Right lung (tissue), 5 donors: ENCODE measurements around the gene FRMPD1. TPM values are rescaled to one million over a fixed set of nuclear protein-coding genes. Genes with fewer than 3 reads are reported as not detected.
"Not testable (repeated sequence)": the region's sequence is repeated elsewhere in the genome, so short reads cannot be mapped to it uniquely, and the experiment has no call there.

Experiments used
- DNase-seq, 2 donors: peaks; one replicate each; pipeline ENCODE4 v3.0.0-alpha.2; 2013
- polyA plus RNA-seq, 5 donors: library from polyadenylated mRNA; unstranded; fragments of 120-200 nt; gene quantifications; one replicate each; pipeline versions ENCODE4 v1.2.1 to v1.2.3, GENCODE V29; 2013; ENCODE audit warnings: inconsistent platforms in 1 of 5, low replicate concordance in 1 of 5; ENCODE audit not compliant: insufficient read length in 5 of 5, insufficient read depth in 1 of 5

The FRMPD1 gene
- polyA plus RNA-seq, 5 donors = 0.05 to 0.74 (median 0.14) TPM

GRCh38 chr9:37732086-37732741 is 81.5 kb downstream of the FRMPD1 start:
- DNase-seq = no peak

GRCh38 chr9:37732952-37733351 is 82.2 kb downstream of the FRMPD1 start:
- no peak for DNase-seq

DNA sequence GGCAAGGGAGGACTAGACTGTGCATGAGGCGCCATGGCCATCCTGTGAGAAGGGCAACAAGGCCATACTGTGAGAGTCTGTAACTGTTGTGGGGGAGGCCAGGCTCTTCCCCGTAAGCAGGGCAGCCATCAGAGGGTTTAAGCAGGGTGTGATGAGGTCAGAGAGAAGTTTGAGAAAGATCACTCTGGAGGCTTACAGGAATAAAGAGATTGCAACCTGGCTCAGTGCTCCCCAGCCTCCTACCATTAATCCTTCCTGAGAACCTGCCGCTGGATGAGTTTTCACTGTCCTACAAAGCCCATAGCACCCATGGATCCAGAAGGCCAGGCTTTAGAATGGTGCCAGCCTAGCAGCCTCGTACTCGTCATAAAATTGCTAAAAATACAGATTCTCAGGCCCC is 88.5 kb downstream of the FRMPD1 start:
- no peak for DNase-seq

DNA sequence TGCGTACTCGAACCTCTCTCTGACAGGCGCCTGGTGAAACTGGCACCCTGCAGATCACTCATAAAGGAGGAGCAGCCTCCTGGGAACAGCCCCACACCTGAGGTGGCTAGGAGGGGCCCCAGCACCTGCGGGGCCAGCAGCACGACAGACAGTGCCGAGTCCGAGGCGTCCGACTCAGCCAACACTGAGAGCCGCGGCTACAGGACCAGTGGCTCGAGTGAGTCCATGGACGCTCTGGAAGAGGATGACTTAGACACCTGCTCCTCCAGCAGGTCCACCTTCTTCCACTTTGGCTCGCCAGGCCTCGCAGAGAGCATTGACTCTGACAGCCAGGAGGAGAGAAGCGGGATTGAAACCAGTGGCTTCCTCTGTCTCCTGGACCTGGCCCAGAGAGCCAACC is 89.4 kb downstream of the FRMPD1 start:
- no peak for DNase-seq

DNA sequence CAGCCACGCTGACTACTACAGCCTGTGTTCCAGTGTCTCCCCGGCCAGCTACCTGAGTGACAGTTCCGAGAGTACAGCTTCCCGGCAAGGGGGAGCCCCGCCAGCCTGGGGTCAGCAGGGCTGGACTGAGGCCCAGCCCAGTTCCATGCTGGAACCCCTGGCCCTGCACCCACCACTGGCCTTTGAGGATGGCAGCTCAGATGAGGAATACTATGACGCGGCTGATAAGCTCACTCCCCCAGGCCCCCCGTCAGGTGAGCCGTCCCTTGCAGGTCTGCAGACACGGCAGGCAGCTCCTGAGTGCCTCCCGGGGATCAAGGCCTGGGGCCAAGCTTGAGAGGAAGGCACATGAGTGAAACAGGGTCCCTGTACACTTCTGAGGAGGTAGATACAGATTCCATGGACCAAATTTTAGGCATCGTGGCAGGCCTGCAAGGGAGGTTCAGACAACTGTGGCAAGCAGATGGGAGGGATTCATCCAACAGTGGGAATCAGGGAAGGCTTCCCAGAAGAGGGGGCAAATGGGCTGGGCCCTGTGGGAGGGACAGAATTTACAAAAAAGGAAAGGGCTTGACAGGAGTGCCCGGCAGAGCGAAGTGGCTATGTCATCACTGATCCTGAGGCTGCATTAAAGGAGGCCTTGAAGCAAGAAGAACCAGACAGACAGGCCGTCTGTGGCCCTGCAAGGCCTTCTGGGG is 90.0 kb downstream of the FRMPD1 start:
- no peak for DNase-seq

DNA sequence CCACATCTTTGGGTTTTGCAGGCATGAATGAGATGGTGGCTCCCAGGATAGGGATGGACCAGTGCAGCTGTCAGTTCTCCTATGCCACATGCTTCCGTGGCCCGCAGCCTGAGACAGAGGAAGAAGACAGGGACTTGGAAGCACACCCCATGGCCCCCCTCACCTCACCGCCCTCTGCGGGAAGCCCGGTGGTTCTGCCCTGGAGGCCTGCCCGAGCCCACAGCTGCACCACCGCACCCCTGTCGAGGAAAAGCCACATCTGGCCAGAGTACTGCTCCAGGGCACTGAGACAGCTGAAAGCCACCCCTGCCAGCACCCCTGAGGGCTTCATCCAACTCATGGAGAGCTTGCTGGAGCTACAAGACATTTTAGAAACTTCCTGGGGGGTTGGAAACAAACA is 95.2 kb downstream of the FRMPD1 start:
- DNase-seq = no peak

- DNase-seq = no peak
Observed at GRCh38 chr9:37746448-37747270, 95.9 kb downstream of the FRMPD1 start.

GRCh38 chr9:37747271-37747753 is 96.6 kb downstream of the FRMPD1 start:
- DNase-seq = peak; percentile 25 to 32

DNA sequence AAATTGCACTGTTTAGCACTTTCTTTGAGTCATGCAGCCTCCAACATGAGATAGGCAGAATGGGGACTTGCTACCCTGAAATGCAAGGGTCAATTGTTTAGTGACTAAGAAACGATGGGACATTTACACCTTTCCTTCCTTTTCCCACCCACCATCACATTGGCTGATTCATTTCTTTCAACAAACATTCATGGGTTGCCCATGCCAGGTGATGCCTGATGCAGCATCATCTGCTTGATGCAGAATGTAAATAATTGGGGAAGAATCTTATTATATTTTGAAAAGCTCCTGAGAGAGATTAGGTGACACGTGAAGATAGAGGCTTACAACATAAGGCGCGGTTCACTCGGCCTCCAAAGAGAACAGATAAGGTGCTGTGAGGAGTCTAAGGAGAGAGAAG is 98.4 kb downstream of the FRMPD1 start:
- DNase-seq = no peak

- DNase-seq = no peak
Observed at GRCh38 chr9:37751186-37751585, 100.4 kb downstream of the FRMPD1 start.

DNA sequence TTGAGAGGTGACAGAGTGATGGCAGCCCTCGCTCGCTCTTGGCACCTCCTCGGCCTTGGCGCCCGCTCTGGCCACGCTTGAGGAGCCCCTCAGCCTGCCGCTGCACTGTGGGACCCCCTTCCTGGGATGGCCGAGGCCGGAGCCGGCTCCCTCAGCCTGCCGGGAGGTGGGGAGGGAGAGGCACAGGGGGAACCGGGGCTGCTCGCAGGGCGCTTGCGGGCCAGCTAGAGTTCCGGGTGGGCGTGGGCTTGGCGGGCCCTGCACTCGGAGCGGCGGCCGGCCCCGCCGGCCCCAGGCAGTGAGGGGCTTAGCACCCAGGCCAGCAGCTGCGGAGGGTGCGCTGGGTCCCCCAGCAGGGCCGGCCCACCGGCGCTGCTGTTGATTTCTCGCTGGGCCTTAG is 101.0 kb downstream of the FRMPD1 start:
- DNase-seq = not testable (repeated sequence)

DNA sequence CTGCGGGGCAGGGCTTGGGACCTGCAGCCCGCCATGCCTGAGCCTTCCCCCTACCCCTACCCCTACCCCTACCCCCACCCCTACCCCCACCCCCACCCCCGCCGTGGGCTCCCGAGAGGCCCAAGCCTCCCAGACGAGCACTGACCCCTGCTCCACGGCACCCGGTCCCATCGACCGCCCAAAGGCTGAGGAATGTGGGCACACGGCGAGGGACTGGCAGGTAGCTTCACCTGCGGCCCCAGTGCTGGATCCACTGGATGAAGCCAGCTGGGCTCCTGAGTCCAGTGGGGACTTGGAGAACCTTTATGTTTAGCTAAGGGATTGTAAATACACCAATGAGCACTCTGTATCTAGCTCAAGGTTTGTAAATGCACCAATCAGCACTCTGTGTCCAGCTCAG is 101.4 kb downstream of the FRMPD1 start:
- not testable (repeated sequence) for DNase-seq

GRCh38 chr9:37752642-37753488 is 102.1 kb downstream of the FRMPD1 start:
- DNase-seq = no peak

GRCh38 chr9:37753489-37754190 is 102.9 kb downstream of the FRMPD1 start, which contains the start of gene TRMT10B:
Gene TRMT10B (plus strand): TSS chr9:37753805. CDS start chr9:37761932, 8,127 bp downstream.
- peak; percentile 65 to 71 for DNase-seq

- DNase-seq = no peak
Observed at GRCh38 chr9:37758747-37759146, 108.0 kb downstream of the FRMPD1 start.

GRCh38 chr9:37760416-37761161 is 109.8 kb downstream of the FRMPD1 start:
- no peak for DNase-seq

DNA sequence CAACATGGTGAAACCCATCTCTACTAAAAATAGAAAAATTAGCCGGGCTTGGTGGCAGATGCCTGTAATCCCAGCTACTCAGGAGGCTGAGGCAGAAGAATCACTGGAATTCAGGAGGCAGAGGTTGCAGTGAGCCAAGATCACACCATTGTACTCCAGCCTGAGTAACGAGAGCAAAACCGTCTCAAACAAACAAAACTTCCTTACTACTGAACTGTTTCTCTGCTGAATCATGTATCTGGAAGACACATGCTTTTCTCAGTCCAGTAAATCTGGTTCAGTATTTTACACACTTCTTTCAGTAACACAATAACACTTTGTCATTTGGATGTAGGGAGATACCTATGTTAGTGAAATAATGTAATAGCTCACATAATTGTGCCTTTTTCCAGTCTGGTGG is 110.8 kb downstream of the FRMPD1 start:
- DNase-seq = no peak

GRCh38 chr9:37765263-37765662 is 114.5 kb downstream of the FRMPD1 start:
- DNase-seq = not testable (repeated sequence)

DNA sequence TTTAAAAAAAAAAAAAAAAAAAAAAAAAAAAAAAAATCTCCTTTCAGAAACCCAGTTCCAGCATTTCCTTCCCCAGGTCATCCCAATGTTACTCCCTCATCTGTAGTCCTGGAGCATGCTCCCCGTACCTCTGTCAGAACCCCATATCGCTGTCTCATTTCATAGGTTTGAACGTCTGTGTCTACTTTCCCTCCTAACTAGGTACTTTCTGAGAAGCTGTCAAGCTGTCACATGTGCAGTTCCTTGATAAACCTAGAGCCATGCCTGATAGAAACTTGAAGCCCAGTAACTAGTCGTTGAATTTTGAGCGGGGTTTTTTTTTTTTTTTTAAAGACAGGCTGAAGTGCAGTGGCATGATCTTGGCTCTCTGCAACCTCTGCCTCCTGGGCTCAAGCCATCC is 118.6 kb downstream of the FRMPD1 start:
- DNase-seq = no peak

- DNase-seq = no peak
Observed at GRCh38 chr9:37769995-37770394, 119.2 kb downstream of the FRMPD1 start.
